ENCODE data around the gene CLCN1.

Gene CLCN1

GRCh38 chr7:143295870-143296269 is 20.0 kb upstream of the CLCN1 start:
- no peak for DNase-seq (ENCODE audit: low read depth)

DNA sequence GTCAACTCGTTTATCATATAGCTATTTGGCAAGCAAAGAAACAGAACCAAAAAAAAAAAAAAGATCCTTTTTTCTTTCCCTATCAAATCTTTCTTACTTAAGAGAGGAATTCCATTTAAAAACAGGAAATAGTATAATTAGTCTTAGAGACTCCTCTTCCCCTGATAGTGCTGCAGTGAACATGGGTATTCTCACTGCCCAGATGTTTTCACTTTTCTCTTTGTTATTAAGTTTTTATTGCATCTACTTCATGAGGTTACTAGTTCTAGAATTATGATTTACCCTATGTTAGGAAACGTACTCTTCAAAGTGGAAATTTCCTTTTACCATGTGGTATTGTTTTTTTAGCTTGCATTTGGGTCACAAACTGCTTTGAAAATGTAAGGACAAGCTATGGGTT is 19.2 kb upstream of the CLCN1 start:
- no peak for DNase-seq (ENCODE audit: low read depth)

- no peak for DNase-seq (ENCODE audit: low read depth)
Observed at GRCh38 chr7:143299346-143299745, 16.6 kb upstream of the CLCN1 start.

DNA sequence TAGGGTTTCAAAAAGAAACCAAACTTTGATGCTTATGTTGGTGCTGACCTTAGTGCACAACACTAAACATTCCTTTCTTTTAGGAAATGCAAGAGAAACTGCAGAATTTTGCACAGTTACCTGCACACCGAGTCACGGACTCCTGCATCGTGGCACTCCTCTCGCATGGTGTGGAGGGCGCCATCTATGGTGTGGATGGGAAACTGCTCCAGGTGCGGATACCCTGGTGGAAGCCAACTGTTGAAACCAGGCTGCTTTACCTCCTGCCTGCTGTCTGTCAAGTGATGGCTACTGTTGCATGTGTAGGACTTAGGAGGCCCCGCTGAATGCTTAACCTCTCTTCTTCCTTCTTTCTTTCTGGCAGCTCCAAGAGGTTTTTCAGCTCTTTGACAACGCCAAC is 16.1 kb upstream of the CLCN1 start:
- no peak for DNase-seq (ENCODE audit: low read depth)

GRCh38 chr7:143300959-143301935 is 14.7 kb upstream of the CLCN1 start:
- DNase-seq (ENCODE audit: low read depth): no peak

- DNase-seq (ENCODE audit: low read depth): no peak
Observed at GRCh38 chr7:143303733-143304132, 12.2 kb upstream of the CLCN1 start.

DNA sequence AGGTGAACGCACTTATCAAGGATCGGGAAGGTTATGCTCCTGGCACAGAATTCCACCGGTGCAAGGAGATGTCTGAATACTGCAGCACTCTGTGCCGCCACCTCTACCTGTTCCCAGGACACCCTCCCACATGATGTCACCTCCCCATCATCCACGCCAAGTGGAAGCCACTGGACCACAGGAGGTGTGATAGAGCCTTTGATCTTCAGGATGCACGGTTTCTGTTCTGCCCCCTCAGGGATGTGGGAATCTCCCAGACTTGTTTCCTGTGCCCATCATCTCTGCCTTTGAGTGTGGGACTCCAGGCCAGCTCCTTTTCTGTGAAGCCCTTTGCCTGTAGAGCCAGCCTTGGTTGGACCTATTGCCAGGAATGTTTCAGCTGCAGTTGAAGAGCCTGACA is 11.0 kb upstream of the CLCN1 start:
- no peak for DNase-seq (ENCODE audit: low read depth)

GRCh38 chr7:143305423-143306070 is 10.4 kb upstream of the CLCN1 start:
- DNase-seq (ENCODE audit: low read depth): peak; percentile 50

GRCh38 chr7:143308632-143309031 is 7.3 kb upstream of the CLCN1 start:
- DNase-seq (ENCODE audit: low read depth): no peak

DNA sequence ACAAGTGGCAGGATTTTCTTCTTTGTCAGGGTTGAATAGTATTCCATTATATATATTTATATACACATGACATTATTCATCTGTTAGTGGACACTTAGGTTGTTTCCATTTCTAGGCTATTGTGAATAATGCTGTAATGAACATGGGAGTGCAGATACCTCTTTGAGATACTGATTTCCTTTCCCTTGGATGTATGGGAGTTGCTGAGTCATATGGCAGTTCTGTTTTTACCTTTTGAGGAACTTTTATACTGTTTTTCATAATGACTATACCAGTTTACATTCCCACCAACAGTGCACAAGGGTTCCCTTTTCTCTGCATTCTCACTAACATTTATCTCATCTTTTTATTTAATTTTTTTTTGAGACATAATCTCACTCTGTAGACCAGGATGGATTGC is 1.8 kb upstream of the CLCN1 start:
- no peak for DNase-seq (ENCODE audit: low read depth)

- no peak for DNase-seq (ENCODE audit: low read depth)
Observed at GRCh38 chr7:143316492-143316891, 581 bp downstream of the CLCN1 start.

DNA sequence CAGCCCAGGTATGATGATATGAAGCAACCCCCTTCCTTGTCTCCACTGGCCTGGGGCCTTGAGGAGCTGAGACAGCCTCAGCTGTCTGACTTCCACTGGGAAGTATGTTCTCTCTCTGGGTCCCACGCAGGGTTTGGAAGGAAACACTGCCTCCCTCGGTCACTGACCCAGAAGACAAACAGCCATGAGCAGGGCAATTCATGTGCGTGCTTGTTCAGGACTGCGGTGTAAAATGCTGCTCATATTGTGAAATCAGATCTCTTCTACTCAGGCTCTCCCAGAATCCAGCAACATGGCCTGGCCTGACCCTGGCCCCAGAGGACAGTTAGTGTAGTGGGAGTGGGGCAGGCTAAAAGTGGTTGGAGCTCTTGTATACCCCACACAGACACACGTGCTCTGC is 2.8 kb downstream of the CLCN1 start:
- no peak for DNase-seq (ENCODE audit: low read depth)

- DNase-seq (ENCODE audit: low read depth): no peak
Observed at GRCh38 chr7:143320620-143321019, 4.7 kb downstream of the CLCN1 start.

- no peak for DNase-seq (ENCODE audit: low read depth)
Observed at GRCh38 chr7:143321242-143321641, 5.3 kb downstream of the CLCN1 start.

GRCh38 chr7:143321734-143322133 is 5.8 kb downstream of the CLCN1 start:
- no peak for DNase-seq (ENCODE audit: low read depth)

DNA sequence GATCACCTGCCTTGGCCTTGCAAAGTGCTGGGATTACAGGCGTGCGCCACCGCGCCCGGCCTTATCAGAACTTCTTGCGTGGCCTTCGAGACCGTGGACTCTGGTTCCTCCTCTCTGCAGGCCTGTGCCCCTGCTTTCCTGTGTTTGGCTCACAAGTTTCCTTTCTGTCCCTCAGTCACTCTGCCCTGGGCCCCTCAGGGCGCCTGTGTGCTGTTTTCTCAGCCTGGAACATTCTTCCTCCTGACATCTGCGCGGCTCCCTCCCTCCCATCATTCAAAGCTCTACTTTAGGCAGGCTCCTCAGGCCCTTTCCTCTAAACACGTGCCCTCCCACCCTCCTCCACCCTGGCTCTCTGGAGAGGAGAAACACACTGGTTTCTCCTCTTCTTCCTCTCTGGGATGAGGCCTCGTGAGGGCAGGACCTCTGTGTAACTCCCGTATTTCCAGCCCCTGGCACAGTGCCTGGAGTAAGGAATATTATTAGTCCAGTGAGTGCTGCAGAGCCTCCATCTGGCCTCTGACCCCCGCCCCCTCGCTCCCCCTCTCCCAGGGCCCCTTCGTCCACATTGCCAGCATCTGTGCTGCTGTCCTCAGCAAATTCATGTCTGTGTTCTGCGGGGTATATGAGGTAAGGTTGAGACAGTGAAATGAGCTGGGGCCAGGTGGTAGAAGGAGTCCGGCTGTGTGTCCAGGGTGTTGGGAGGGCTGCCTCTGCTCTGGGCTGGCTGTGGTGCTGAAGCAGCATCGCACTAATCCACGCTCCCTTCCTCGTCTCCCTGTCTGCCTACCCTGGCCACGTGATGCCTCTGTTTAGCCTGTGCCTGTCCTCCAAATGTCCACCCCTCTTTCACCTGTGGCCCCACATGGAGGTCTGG is 7.1 kb downstream of the CLCN1 start:
- DNase-seq (ENCODE audit: low read depth): no peak

DNA sequence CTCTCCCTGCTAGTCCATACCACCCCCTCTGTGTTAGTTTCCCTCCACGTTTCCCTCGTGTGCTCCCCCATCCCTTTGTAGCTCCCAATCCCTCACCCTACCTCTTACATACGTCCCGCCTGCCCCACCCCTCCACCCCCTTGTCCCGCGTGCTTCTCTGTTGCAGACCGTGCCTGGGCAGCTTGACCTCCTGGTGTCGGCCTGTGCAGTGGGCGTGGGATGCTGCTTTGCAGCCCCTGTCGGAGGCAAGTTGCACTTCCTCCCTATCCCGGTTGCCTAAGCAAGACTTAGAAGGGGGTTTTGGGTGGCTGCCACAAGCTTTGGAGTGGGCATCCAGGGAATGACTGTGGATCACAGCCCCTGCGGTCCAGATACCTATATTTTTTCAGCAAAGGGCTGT is 7.7 kb downstream of the CLCN1 start:
- DNase-seq (ENCODE audit: low read depth): no peak

GRCh38 chr7:143325240-143325639 is 9.3 kb downstream of the CLCN1 start:
- DNase-seq (ENCODE audit: low read depth): no peak

DNA sequence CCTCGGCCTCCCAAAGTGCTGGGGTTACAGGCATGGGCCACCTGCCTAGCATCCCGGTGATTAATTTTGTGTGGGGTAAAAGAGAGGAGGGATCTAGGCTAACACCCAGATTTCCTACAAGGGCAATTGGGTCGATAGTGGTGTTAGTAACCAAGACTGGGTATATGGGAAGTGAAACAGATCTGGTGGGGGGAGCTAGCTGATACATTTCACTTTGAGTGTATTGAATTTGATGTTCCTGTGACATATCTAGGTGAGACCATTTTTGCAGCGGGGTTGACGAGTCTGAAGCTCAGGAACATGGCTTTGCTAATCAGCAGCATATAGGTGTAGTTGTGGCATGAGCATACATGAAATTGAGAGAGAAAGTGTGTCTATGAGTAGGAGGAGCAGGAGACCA is 12.0 kb downstream of the CLCN1 start:
- no peak for DNase-seq (ENCODE audit: low read depth)

DNA sequence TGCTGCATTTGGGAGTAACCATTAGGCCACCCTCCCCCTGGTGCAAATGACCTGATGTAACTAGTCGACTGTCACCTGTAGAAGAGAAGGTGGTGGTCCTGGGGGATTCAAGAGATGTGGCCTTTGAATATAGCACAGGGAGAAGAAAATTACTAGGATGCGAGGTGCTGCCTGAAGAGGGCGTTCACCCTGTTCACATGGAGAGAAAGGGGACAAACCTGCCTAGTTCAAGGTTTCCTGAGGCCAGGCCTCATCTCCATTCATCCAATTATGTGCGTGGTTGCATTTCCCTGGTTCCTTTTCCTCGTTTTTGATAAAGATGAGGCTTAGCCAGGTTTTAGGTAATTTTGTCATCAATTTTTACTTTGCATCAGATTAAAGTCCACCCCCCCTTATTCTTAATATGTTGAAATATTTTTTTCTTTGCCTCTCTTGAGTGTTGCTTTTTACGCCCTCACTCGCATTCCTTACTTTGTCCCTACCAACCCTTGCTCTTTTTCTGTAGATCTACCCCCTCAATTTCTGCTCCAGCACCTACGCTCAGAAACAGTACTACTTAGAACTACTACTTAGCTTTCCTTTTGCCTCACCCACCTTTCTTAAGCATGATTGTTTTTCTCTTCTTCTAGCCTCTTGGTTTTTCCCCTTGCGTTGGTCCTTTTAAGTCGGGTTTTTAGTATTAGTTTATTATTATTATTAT is 13.7 kb downstream of the CLCN1 start:
- no peak for DNase-seq (ENCODE audit: low read depth)

DNA sequence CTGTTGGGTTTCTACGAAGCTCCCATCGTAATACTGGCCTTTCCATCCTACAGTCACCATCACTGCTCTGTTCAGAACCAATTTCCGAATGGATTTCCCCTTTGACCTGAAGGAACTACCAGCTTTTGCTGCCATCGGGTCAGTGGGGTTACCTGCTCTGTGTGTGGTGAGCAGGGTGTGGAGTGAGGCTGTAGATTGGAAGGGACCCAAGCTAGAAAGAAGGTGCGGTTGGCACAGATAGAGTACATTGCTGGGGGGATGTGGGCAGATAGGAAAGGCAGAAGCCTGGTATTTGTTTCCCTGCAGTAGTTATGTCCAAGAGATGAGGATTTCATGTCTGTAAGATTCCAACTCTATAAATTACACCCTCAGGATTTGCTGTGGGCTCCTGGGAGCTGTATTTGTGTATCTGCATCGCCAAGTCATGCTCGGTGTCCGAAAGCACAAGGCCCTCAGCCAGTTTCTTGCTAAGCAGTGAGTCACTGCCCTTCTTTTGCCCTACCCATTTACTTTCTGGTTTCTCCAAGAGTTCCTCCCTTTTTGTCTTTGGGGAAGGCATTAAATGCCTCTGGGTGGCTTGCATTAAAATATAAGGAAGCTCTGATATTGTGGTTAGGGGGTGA is 15.4 kb downstream of the CLCN1 start:
- no peak for DNase-seq (ENCODE audit: low read depth)

All from stimulated activated CD8-positive, alpha-beta memory T cell treated with anti-CD3 and anti-CD28 coated beads, Interleukin-7, amount 100 ng/mL, for 24 hours (primary cell).